ENCODE results near the gene RDH5. TPM values are rescaled to one million over a fixed set of nuclear protein-coding genes. Genes with fewer than 3 reads are reported as not detected.

The RDH5 gene
- total and polyA plus RNA-seq, 2 donors from 2014 or later, result 11.1 to 30.2 TPM

DNA sequence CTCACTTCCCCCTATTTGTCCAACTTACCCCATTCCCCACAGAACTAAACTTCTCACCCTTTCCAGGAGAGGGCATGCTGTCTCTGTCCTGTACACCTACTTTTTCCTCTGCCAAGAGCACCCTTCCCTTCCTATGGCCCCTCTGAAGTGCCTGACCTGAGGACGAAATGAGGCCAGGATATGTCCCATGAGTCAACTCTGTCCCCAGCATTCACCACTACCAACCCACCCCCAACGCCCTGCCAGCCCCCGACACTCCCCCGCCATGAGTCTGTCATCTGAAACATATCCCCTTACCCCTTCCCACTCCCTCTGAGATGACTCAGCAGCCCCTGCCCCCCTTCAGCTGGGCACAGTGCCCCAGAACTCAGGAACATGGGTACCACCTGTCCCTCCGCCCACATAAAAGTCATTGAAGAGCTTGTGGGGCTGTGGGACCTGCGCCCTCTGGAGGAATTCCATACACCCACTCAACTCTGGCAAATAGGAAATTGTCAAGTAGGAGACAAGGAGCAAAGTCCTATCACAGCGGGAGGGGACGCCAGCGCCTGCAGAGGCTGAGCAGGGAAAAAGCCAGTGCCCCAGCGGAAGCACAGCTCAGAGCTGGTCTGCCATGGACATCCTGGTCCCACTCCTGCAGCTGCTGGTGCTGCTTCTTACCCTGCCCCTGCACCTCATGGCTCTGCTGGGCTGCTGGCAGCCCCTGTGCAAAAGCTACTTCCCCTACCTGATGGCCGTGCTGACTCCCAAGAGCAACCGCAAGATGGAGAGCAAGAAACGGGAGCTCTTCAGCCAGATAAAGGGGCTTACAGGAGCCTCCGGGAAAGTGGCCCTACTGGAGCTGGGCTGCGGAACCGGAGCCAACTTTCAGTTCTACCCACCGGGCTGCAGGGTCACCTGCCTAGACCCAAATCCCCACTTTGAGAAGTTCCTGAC lies 38.8 kb upstream of the RDH5 start:
- H3K4me3 ChIP-seq (ENCODE audit: low read length in 3 of 3), result peak overlapping the region; percentile 52 to 79 (median 66)
- TF ChIP-seq, protein P1, sequence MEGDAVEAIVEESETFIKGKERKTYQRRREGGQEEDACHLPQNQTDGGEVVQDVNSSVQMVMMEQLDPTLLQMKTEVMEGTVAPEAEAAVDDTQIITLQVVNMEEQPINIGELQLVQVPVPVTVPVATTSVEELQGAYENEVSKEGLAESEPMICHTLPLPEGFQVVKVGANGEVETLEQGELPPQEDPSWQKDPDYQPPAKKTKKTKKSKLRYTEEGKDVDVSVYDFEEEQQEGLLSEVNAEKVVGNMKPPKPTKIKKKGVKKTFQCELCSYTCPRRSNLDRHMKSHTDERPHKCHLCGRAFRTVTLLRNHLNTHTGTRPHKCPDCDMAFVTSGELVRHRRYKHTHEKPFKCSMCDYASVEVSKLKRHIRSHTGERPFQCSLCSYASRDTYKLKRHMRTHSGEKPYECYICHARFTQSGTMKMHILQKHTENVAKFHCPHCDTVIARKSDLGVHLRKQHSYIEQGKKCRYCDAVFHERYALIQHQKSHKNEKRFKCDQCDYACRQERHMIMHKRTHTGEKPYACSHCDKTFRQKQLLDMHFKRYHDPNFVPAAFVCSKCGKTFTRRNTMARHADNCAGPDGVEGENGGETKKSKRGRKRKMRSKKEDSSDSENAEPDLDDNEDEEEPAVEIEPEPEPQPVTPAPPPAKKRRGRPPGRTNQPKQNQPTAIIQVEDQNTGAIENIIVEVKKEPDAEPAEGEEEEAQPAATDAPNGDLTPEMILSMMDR (IDR thresholded peaks at IDR 0.05; ENCODE audit: borderline replicate concordance, extremely low read depth, insufficient read depth), result peak; percentile 47

DNA sequence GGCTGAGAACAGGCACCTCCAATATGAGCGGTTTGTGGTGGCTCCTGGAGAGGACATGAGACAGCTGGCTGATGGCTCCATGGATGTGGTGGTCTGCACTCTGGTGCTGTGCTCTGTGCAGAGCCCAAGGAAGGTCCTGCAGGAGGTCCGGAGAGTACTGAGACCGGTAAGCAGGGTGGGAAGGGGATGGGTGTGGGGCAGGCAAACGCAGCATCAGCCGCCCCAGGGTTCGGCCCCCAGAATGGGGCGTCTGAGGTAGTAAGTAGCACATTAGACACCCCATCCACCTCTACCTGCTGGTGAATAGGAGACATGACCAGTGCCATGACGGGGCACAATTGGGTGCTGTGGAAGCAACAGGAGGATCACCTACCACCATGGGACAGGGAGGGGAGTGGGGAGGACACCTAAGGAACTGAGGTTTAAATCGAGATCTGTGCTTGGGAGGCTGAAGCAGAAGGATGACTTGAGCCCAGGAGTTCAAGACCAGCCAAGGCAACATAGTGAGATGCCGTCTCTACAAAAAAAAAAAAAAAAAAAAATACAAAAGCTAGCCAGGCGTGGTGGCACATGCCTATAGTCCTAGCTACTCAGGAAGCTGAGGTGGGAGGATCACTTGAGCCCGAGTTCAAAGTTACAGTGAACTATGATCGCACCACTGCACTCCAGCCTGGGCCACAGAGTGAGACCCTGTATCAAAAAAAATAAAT lies 38.0 kb upstream of the RDH5 start:
- Histone ChIP-seq H3K27ac (ENCODE audit: low read depth in 2 of 2, low read length in 2 of 2) (no peak overlapping the region), H3K9ac (ENCODE audit: low read length in 3 of 3) (peak overlapping the region in 1 of 3 donors; percentile 55), H3K4me1 (ENCODE audit: control insufficient read depth in 2 of 3, insufficient read depth in 2 of 3, low read depth in 1 of 3, low read length in 3 of 3) (peaks cover 0 to 6% (median 0%) of the 10 kb centered on the region in 3 donors), H3K9me3 (ENCODE audit: control insufficient read depth in 2 of 3, insufficient read depth in 1 of 3, low read length in 3 of 3) (no peaks in the 10 kb centered on the region), H3K36me3 (ENCODE audit: control insufficient read depth in 2 of 3, insufficient read depth in 3 of 3, low read length in 3 of 3) (no peaks in the 10 kb centered on the region), H3K4me3 (ENCODE audit: low read length in 3 of 3) (peak overlapping the region; percentile 46 to 79 (median 66)), H3K27me3 (ENCODE audit: control insufficient read depth, insufficient read depth, low read length) (no peaks in the 10 kb centered on the region)
- FAIRE-seq (no peak), DNase-seq (peak in 1 of 5 donors; percentile 44)
- TF ChIP-seq, protein P1 (IDR thresholded peaks at IDR 0.05; ENCODE audit: borderline replicate concordance, extremely low read depth, insufficient read depth), result no peak
- intact Hi-C loops (cut with DNase I), result no loop called here

More for the DNA sequence above, 38.8 kb upstream of the RDH5 start:
- peaks cover 0 to 6% (median 0%) of the 10 kb centered on the region in 3 donors for H3K4me1 ChIP-seq (ENCODE audit: control insufficient read depth in 2 of 3, insufficient read depth in 2 of 3, low read depth in 1 of 3, low read length in 3 of 3)
- H3K9me3 ChIP-seq (ENCODE audit: control insufficient read depth in 2 of 3, insufficient read depth in 1 of 3, low read length in 3 of 3), result no peaks in the 10 kb centered on the region
- H3K27ac ChIP-seq (ENCODE audit: low read depth in 2 of 2, low read length in 2 of 2), result no peak overlapping the region
- intact Hi-C loops (cut with DNase I), result no loop called here
- H3K27me3 ChIP-seq (ENCODE audit: control insufficient read depth, insufficient read depth, low read length), result no peaks in the 10 kb centered on the region
- H3K9ac ChIP-seq (ENCODE audit: low read length in 3 of 3), result peak overlapping the region in 1 of 3 donors; percentile 55
- no peaks in the 10 kb centered on the region for H3K36me3 ChIP-seq (ENCODE audit: control insufficient read depth in 2 of 3, insufficient read depth in 3 of 3, low read length in 3 of 3)
- DNase-seq (peak; percentile 80 to 92 (median 83)), FAIRE-seq (no peak)

DNA sequence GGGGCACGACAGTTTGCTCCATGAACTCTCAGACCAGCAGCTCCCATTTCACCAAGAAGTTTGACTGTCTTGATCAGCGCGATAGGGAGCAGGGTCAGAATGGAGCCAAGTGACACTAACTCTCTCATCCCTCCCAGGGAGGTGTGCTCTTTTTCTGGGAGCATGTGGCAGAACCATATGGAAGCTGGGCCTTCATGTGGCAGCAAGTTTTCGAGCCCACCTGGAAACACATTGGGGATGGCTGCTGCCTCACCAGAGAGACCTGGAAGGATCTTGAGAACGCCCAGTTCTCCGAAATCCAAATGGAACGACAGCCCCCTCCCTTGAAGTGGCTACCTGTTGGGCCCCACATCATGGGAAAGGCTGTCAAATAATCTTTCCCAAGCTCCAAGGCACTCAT lies 36.5 kb upstream of the RDH5 start:
- Histone ChIP-seq H3K4me3 (ENCODE audit: low read length in 3 of 3) (no peak overlapping the region), H3K27me3 (ENCODE audit: control insufficient read depth, insufficient read depth, low read length) (no peaks in the 10 kb centered on the region), H3K4me1 (ENCODE audit: control insufficient read depth in 2 of 3, insufficient read depth in 2 of 3, low read depth in 1 of 3, low read length in 3 of 3) (peaks cover 0 to 6% (median 0%) of the 10 kb centered on the region in 3 donors), H3K9ac (ENCODE audit: low read length in 3 of 3) (no peak overlapping the region), H3K9me3 (ENCODE audit: control insufficient read depth in 2 of 3, insufficient read depth in 1 of 3, low read length in 3 of 3) (no peaks in the 10 kb centered on the region), H3K27ac (ENCODE audit: low read depth in 2 of 2, low read length in 2 of 2) (no peak overlapping the region), H3K36me3 (ENCODE audit: control insufficient read depth in 2 of 3, insufficient read depth in 3 of 3, low read length in 3 of 3) (no peaks in the 10 kb centered on the region)
- TF ChIP-seq, protein P1 (IDR thresholded peaks at IDR 0.05; ENCODE audit: borderline replicate concordance, extremely low read depth, insufficient read depth), result no peak
- DNase-seq (peak in 1 of 5 donors; percentile 9), FAIRE-seq (no peak)
- intact Hi-C loops (cut with DNase I), result no loop called here

Data from kidney (tissue), 14 donors.